ENCODE measurements around the gene PTP4A1.

DNA sequence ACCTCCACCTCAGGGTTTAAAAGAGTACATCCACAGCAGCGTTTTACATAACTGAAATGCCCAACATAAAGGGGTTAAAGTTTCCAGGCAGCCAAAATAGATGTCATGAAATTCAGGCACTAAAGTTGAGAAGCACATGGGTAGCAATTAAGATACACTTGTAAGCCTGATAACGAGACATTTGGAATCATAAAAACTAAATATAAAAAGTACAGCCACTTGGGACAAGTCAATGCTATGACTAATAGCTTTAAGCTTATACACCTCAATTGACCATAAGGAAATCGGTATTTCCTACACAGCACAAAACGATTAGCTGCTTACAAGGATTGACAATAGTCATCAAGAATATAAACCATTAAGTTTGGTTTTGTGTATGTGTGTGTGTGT is 11.8 kb downstream of the PTP4A1 start:
- TF ChIP-seq EGR1 (IDR thresholded peaks at IDR 0.05) (no peak), CEBPB (IDR thresholded peaks at IDR 0.05) (no peak)
